Measurements from ENCODE around the gene EGLN1.

EGLN1 gene

GRCh38 chr1:231407547-231408396, 14.3 kb downstream of the EGLN1 start:
- peaks cover 26% of the 10 kb centered on the region for H4K20me1 ChIP-seq (ENCODE audit: insufficient read depth, low read length)
- no peak overlapping the region for H3K27ac ChIP-seq (ENCODE audit: low read length)
- H3K4me3 ChIP-seq (ENCODE audit: low read depth in 1 of 2, low read length in 2 of 2) = no peak overlapping the region
- no peak for DNase-seq
- no peak for ATAC-seq (ENCODE audit: insufficient read depth, low read depth)
- H3K9ac ChIP-seq (ENCODE audit: low read depth, low read length) = no peak overlapping the region
- H3K4me2 ChIP-seq (ENCODE audit: insufficient read depth, low read length) = no peak overlapping the region
- no peaks in the 10 kb centered on the region for H3K27me3 ChIP-seq (ENCODE audit: insufficient read depth, low read length, poor library complexity)
- no peaks in the 10 kb centered on the region for H3K9me3 ChIP-seq (ENCODE audit: insufficient read depth, low read length, severe bottlenecking)
- H3K4me1 ChIP-seq (ENCODE audit: insufficient read depth, low read length) = peaks cover 4% of the 10 kb centered on the region; the same call in 1 of the 2 replicates
- H3K79me2 ChIP-seq (ENCODE audit: insufficient read depth, low read length) = peaks cover 91% of the 10 kb centered on the region
- peaks cover 42% of the 10 kb centered on the region for H3K36me3 ChIP-seq (ENCODE audit: insufficient read depth, low read length)
- no peak overlapping the region for H2AFZ ChIP-seq (ENCODE audit: low read depth, low read length)
- TF ChIP-seq CTCF (IDR thresholded peaks at IDR 0.05; ENCODE audit: borderline replicate concordance, extremely low read depth, low read length, poor library complexity, severe bottlenecking) = no peak
- no peak for TF ChIP-seq EZH2 (IDR thresholded peaks at IDR 0.05; ENCODE audit: borderline replicate concordance, low read depth, low read length, severe bottlenecking)

- no peak overlapping the region for H3K4me2 ChIP-seq (ENCODE audit: insufficient read depth, low read length)
- TF ChIP-seq EZH2 (IDR thresholded peaks at IDR 0.05; ENCODE audit: borderline replicate concordance, low read depth, low read length, severe bottlenecking) (no peak), CTCF (IDR thresholded peaks at IDR 0.05; ENCODE audit: borderline replicate concordance, extremely low read depth, low read length, poor library complexity, severe bottlenecking) (no peak)
- H3K36me3 ChIP-seq (ENCODE audit: insufficient read depth, low read length) = peaks cover 36% of the 10 kb centered on the region
- peaks cover 22% of the 10 kb centered on the region for H4K20me1 ChIP-seq (ENCODE audit: insufficient read depth, low read length)
- DNase-seq (no peak), ATAC-seq (ENCODE audit: insufficient read depth, low read depth) (no peak)
- H3K79me2 ChIP-seq (ENCODE audit: insufficient read depth, low read length) = peaks cover 88% of the 10 kb centered on the region
- peaks cover 4% of the 10 kb centered on the region; the same call in 1 of the 2 replicates for H3K4me1 ChIP-seq (ENCODE audit: insufficient read depth, low read length)
- no peak overlapping the region for H2AFZ ChIP-seq (ENCODE audit: low read depth, low read length)
- H3K9ac ChIP-seq (ENCODE audit: low read depth, low read length) = no peak overlapping the region
- H3K9me3 ChIP-seq (ENCODE audit: insufficient read depth, low read length, severe bottlenecking) = no peaks in the 10 kb centered on the region
- H3K27ac ChIP-seq (ENCODE audit: low read length) = no peak overlapping the region
- H3K4me3 ChIP-seq (ENCODE audit: low read depth in 1 of 2, low read length in 2 of 2) = no peak overlapping the region
- no peaks in the 10 kb centered on the region for H3K27me3 ChIP-seq (ENCODE audit: insufficient read depth, low read length, poor library complexity)
Measured at GRCh38 chr1:231407049-231407448, 15.0 kb downstream of the EGLN1 start.

GRCh38 chr1:231404318-231404717, 17.8 kb downstream of the EGLN1 start:
- ATAC-seq (ENCODE audit: insufficient read depth, low read depth) = no peak
- Histone ChIP-seq H2AFZ (ENCODE audit: low read depth, low read length) (no peak overlapping the region), H3K9me3 (ENCODE audit: insufficient read depth, low read length, severe bottlenecking) (no peaks in the 10 kb centered on the region), H3K9ac (ENCODE audit: low read depth, low read length) (no peak overlapping the region), H3K4me3 (ENCODE audit: low read depth in 1 of 2, low read length in 2 of 2) (no peak overlapping the region), H3K27ac (ENCODE audit: low read length) (no peak overlapping the region), H4K20me1 (ENCODE audit: insufficient read depth, low read length) (peaks cover 17% of the 10 kb centered on the region), H3K79me2 (ENCODE audit: insufficient read depth, low read length) (peaks cover 85% of the 10 kb centered on the region), H3K4me1 (ENCODE audit: insufficient read depth, low read length) (peaks cover 4% of the 10 kb centered on the region; the same call in 1 of the 2 replicates), H3K36me3 (ENCODE audit: insufficient read depth, low read length) (peaks cover 25% of the 10 kb centered on the region), H3K27me3 (ENCODE audit: insufficient read depth, low read length, poor library complexity) (no peaks in the 10 kb centered on the region), H3K4me2 (ENCODE audit: insufficient read depth, low read length) (no peak overlapping the region)
- no peak for DNase-seq
- TF ChIP-seq CTCF (IDR thresholded peaks at IDR 0.05; ENCODE audit: borderline replicate concordance, extremely low read depth, low read length, poor library complexity, severe bottlenecking) (no peak), EZH2 (IDR thresholded peaks at IDR 0.05; ENCODE audit: borderline replicate concordance, low read depth, low read length, severe bottlenecking) (no peak)

Measured in DND-41 (cell line).